G401.6 (cell line): ENCODE data around the gene RAB40B.
"Not testable (repeated sequence)": the region's sequence is repeated elsewhere in the genome, so short reads cannot be mapped to it uniquely, and the experiment has no call there.

ENCODE experiments used
- FAIRE-seq: peaks from 2 replicates; lab custom pipeline; 2012; peaks lifted over from hg19 to GRCh38; lab: Jason Lieb, UNC

RAB40B gene

GRCh38 chr17:82698065-82698973, at the start of gene RAB40B:
RAB40B (minus strand) TSS chr17:82698698; CDS start chr17:82698596, 102 bp downstream.
- no peak for FAIRE-seq

- FAIRE-seq: no peak
These were observed 47.0 kb upstream of the RAB40B start for GRCh38 chr17:82745524-82745923.

- not testable (repeated sequence) for FAIRE-seq
These were observed 46.2 kb upstream of the RAB40B start for GRCh38 chr17:82744736-82745135.

GRCh38 chr17:82743344-82744219, 45.1 kb upstream of the RAB40B start:
- FAIRE-seq: no peak

GRCh38 chr17:82740906-82741759, 42.6 kb upstream of the RAB40B start:
- no peak for FAIRE-seq

GRCh38 chr17:82737967-82738877, 39.7 kb upstream of the RAB40B start:
- FAIRE-seq: no peak

GRCh38 chr17:82736511-82737185, 38.1 kb upstream of the RAB40B start:
- no peak for FAIRE-seq

GRCh38 chr17:82734987-82735866, 36.7 kb upstream of the RAB40B start, which contains the start of gene FN3K:
FN3K (plus strand) TSS chr17:82735615; CDS start chr17:82735637, 22 bp downstream.
- FAIRE-seq: no peak

GRCh38 chr17:82732118-82732743, 33.7 kb upstream of the RAB40B start:
- FAIRE-seq: no peak

GRCh38 chr17:82729479-82730260, 31.2 kb upstream of the RAB40B start:
- no peak for FAIRE-seq

GRCh38 chr17:82726427-82726826, 27.9 kb upstream of the RAB40B start:
- FAIRE-seq: no peak

GRCh38 chr17:82723169-82723807, 24.8 kb upstream of the RAB40B start:
- no peak for FAIRE-seq

- no peak for FAIRE-seq
These were observed 24.0 kb upstream of the RAB40B start for GRCh38 chr17:82722341-82723013.

- FAIRE-seq: no peak
These were observed 21.7 kb upstream of the RAB40B start for GRCh38 chr17:82720204-82720603.

GRCh38 chr17:82718986-82719685, 20.6 kb upstream of the RAB40B start:
- FAIRE-seq: no peak
